HFF-Myc (cell line): Measurements from ENCODE around the gene KLK14.

Source experiments
- DNase-seq: peaks from one replicate; pipeline ENCODE4 v3.0.0-alpha.2; 2011; ENCODE audit warnings: low read depth; ENCODE audit errors: extremely low read depth
- H3K4me3 ChIP-seq: replicated peaks from 2 replicates; pipeline ENCODE4 v1.5.1; 2011; ENCODE audit warnings: low read depth, mild to moderate bottlenecking, control low read depth, low read length
- TF ChIP-seq, protein P1 (sequence below): IDR thresholded peaks from 2 replicates; pipeline ENCODE4 v1.5.1; 2012; ENCODE audit warnings: mild to moderate bottlenecking, low read depth, low read length, control low read depth; ENCODE audit errors: missing control alignments

KLK14 gene

DNA sequence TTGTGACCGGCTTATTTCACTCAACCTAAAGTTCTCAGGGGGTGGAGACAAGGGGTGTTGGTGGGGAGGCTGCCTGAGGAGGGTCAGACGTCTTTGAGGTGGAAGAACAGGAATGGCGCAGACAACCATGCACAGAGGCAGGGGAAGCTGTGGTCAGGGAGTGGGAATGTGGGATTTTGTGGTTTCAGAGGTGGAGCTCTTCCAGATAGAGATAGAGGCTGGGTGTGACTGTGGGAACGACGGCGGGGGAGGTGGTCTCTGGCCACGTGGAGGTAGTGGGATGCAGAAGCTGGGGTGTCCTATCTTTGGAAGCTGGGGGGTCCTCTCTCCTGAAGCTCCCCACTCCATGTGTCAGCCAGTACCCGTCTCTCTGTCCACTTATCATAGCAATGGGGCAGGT, 7.8 kb upstream of the KLK14 start:
- TF ChIP-seq, protein P1, sequence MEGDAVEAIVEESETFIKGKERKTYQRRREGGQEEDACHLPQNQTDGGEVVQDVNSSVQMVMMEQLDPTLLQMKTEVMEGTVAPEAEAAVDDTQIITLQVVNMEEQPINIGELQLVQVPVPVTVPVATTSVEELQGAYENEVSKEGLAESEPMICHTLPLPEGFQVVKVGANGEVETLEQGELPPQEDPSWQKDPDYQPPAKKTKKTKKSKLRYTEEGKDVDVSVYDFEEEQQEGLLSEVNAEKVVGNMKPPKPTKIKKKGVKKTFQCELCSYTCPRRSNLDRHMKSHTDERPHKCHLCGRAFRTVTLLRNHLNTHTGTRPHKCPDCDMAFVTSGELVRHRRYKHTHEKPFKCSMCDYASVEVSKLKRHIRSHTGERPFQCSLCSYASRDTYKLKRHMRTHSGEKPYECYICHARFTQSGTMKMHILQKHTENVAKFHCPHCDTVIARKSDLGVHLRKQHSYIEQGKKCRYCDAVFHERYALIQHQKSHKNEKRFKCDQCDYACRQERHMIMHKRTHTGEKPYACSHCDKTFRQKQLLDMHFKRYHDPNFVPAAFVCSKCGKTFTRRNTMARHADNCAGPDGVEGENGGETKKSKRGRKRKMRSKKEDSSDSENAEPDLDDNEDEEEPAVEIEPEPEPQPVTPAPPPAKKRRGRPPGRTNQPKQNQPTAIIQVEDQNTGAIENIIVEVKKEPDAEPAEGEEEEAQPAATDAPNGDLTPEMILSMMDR = no peak
- no peak overlapping the region for H3K4me3 ChIP-seq
- DNase-seq = no peak

DNA sequence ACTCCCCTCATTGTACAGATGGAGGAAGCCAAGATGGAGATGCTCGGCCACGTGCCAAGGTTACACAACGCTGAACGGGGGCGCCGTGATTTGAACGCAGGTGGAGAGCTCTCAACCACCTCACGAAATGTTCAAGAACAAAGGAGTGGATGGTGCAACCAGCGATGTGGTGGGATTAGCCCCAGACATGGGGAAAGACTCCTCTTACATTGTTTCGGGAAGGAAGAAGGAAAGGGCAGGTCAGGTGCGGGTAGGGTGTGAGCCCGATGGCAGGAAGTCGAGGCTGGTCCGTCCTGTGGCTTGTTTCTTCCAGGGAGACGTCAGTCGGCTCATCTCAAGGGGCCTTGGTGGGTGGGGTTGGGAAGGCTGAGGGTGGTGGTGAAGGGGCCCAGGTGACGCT, 7.1 kb upstream of the KLK14 start:
- DNase-seq = no peak
- TF ChIP-seq, protein P1 = no peak
- no peak overlapping the region for H3K4me3 ChIP-seq

GRCh38 chr19:51086153-51086850, 3.6 kb upstream of the KLK14 start:
- TF ChIP-seq, protein P1 = no peak
- no peak for DNase-seq

DNA sequence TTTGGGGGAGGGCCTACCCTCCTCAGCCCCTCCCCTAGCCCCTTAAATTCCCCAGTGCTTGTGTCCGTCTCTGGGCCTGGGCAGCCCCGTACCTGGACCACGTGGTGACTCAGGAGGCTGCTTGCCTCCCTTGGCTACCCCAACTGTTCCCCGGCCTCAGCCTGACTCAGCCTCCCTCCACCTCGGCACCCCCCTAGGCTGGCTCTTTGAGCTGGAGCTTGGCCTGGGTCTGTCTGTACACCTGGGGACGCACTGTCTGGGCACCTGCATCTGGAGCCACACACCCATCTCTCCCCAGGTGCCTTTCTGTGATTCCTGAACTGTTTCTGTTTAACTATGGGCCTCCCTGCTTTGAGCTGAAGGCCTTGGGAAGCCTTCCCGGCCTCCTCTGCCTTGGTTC, 1.8 kb upstream of the KLK14 start:
- no peak for DNase-seq
- H3K4me3 ChIP-seq = no peak overlapping the region
- TF ChIP-seq, protein P1 = no peak

More at GRCh38 chr19:51086153-51086850, 3.6 kb upstream of the KLK14 start:
- H3K4me3 ChIP-seq = no peak overlapping the region

DNA sequence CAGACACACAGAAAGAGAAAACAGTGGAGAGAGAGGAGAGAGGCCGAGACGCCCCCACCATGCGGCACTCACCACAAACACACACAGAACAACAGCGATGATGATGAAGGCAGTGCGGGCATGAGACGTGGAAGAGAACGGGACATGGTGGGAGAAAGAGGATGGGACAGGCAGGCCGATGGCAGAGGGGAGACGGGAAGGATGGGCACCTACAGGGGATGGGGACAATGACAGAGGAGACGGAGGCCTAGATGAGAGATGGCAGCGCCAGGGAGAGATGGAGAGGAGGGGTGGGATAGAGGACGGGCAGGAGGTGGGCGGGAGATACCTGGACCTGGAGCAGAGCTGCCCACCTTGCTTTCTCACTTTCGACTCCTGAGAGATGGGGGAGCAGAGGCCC, 1.1 kb upstream of the KLK14 start:
- DNase-seq = no peak
- no peak overlapping the region for H3K4me3 ChIP-seq
- TF ChIP-seq, protein P1 = no peak

DNA sequence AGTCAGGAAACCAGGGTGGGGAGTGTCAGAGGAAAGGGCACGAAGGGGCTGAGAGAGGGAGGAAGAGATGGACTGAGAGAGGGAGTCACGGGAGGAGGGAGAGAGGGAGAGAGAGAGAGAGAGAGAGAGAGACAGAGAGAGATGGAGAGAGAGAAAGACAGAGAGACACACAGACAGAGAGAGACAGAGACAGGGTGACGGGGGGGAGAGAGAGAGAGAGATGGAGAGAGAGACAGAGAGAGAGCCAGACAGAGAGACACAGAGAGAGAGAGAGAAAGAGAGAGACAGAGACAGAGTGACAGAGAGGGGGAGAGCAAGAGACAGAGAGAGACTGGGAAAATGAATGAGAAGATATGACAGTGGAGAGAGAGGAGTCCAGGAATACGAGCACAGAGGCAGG, 494 bp upstream of the KLK14 start:
- H3K4me3 ChIP-seq = no peak overlapping the region
- no peak for DNase-seq
- TF ChIP-seq, protein P1 = no peak

GRCh38 chr19:51081476-51081875, 1.2 kb downstream of the KLK14 start:
- TF ChIP-seq, protein P1 = no peak
- no peak overlapping the region for H3K4me3 ChIP-seq
- no peak for DNase-seq
